DOHH2 (cell line): ENCODE data around the gene SCD.

Experiments used
- EZH2phosphoT487 ChIP-seq: fragments of 200-600 bp; sonication (generic); IDR thresholded peaks from 2 replicates; pipeline ENCODE4 v1.6.1; 2017; ENCODE audit warnings: borderline replicate concordance, mild to moderate bottlenecking, antibody characterized with exemption, low read length, moderate library complexity, mixed read lengths
- TF ChIP-seq, protein P1 (sequence below): fragments of 200-600 bp; sonication (generic); IDR thresholded peaks from one replicate; pipeline ENCODE4 v1.5.1; 2014; ENCODE audit warnings: antibody characterized with exemption, mild to moderate bottlenecking, low read depth, low read length; ENCODE audit not compliant: poor library complexity, severe bottlenecking

DNA sequence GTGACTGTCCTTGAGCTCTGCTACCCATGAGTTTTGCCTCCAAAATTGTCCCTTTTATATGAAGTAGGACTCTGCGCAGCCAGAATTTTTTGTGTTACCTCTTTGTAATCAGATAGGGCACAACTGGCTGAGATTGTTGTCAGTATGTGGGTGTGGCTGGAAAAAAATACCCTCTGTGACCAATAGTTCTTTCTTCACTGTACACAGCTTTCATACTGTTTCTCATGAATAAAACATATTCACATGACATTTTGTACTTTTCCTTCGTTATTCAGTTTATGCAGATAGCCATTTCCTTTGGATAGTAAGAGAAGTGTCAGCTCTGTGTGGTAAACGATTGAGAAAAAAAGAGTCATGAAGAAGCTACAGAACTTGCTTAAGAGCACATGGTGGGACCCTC, 66.1 kb downstream of the SCD start:
- TF ChIP-seq, protein P1, sequence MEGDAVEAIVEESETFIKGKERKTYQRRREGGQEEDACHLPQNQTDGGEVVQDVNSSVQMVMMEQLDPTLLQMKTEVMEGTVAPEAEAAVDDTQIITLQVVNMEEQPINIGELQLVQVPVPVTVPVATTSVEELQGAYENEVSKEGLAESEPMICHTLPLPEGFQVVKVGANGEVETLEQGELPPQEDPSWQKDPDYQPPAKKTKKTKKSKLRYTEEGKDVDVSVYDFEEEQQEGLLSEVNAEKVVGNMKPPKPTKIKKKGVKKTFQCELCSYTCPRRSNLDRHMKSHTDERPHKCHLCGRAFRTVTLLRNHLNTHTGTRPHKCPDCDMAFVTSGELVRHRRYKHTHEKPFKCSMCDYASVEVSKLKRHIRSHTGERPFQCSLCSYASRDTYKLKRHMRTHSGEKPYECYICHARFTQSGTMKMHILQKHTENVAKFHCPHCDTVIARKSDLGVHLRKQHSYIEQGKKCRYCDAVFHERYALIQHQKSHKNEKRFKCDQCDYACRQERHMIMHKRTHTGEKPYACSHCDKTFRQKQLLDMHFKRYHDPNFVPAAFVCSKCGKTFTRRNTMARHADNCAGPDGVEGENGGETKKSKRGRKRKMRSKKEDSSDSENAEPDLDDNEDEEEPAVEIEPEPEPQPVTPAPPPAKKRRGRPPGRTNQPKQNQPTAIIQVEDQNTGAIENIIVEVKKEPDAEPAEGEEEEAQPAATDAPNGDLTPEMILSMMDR: no peak
- no peak for TF ChIP-seq EZH2phosphoT487
